Head of caudate nucleus (tissue), 42 donors: Measurements from ENCODE around the gene HAPSTR1.
A peak's percentile ranks its signal among the peaks of the same experiment; 100 is the strongest.
"Not testable (repeated sequence)": the region's sequence is repeated elsewhere in the genome, so short reads cannot be mapped to it uniquely, and the experiment has no call there.

Source experiments
- DNase-seq, 42 donors: peaks; one replicate each; pipeline versions ENCODE4 v3.0.0 to v3.0.0-alpha.2; 2020 to 2021; ENCODE audit warnings: mixed read lengths in 7 of 42
- intact Hi-C: fragments of 100-400 bp; cut with DNase I; formaldehyde crosslinking; loops from one replicate; pipeline ENCODE4 v1.15.0; 2022

HAPSTR1 gene, protein sequence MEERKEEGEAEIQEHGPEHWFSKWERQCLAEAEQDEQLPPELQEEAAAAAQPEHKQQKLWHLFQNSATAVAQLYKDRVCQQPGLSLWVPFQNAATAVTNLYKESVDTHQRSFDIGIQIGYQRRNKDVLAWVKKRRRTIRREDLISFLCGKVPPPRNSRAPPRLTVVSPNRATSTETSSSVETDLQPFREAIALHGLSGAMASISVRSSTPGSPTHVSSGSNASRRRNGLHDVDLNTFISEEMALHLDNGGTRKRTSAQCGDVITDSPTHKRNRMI

GRCh38 chr16:9090960-9091866, at the start of gene HAPSTR1:
Gene HAPSTR1 (plus strand): TSS chr16:9091644. CDS start chr16:9092045, 401 bp downstream.
- intact Hi-C loops = loop anchor here (5.0 kb wide), 1 partner anchor 224 kb away; the partner anchor contains the start of gene CARHSP1
- DNase-seq = peak; percentile 98 to 100 (median 100)

- intact Hi-C loops = no loop called here
- no peak for DNase-seq
Observed at GRCh38 chr16:9042533-9042932, 48.9 kb upstream of the HAPSTR1 start.

DNA sequence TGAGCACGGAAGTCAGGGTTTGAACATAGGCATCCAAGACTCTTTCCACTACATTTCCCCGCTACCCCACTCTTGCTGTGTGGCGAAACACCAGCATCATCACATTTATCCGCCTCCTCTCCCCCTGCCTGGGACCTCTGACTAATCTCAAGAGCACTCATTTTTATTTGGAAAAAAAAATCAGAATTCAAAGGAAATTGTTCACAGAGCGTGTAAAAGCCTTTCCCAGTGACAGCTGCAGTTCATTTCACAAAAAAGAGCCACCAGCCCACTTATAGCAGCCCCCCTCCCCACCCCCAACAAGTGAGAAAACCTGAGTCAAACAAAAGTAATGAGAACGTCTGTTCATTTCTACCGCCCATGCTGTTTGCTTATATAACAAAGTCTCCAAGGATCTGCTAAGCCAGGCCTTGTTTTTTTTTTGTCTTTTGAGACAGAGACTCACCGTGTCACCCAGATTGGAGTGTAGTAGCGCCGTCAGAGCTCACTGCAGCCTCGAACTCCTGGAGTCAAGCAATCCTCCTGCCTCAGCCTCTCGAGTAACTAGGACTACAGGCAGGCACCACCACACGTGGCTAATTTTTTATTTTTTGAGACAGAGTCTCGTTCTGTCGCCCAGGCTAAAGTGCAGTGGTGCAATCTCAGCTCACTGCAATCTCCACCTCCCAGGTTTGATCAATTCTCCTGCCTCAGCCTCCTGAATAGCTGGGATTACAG, 48.3 kb upstream of the HAPSTR1 start:
- intact Hi-C loops = no loop called here
- DNase-seq = peak in 41 of 42 donors; percentile 11 to 82 (median 54)

DNA sequence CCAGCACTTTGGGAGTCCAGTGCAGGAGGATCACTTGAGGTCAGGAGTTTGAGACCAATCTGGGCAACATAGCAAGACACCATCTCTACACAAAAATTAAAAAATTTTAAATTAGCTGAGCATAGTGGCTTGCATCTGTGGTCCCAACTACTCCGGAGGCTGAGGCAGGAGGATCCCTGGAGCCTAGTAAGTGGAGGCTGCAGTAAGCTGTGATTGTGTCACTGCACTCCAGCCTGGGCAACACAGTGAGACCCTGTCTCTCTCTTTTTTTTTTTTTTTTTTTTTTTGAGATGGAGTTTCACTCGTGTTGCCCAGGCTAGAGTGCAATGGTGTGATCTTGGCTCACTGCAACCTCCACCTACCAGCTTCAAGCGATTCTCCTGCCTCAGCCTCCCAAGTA, 45.9 kb upstream of the HAPSTR1 start:
- intact Hi-C loops, DNase-seq: not testable (repeated sequence)

GRCh38 chr16:9046667-9047055, 44.8 kb upstream of the HAPSTR1 start:
- intact Hi-C loops = no loop called here
- no peak for DNase-seq

DNA sequence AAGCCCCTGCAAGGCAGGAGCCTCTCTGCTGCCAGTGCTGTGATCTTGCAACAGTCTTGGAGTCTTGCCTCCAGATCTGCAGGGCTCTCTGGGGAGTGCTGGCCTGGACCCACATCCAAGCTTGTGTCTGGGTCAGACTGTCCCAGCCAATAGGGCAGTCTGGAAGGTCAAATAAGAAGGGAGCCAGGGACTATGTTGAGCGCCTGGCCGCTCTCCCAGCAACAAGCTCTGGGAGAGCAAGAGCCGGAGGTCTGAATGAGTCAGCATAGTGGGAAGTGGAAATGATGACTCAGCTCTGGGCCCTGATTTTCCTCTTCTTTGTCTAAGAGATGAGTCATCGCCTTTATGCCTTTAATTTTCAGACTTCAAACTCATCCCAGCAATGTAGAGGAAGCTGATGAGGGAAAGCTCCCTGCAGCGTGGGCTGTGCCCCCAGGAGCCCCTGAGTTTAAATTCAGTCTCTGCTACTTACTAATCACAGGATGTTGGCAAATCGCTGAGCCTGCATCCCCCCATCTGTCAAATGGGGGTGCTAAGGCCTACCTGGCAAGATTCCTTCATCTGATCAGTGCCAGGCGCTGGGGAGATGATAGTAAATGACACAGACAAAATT, 43.6 kb upstream of the HAPSTR1 start:
- intact Hi-C loops = no loop called here
- DNase-seq = peak; percentile 44 to 94 (median 75)

- intact Hi-C loops = no loop called here
- no peak for DNase-seq
Observed at GRCh38 chr16:9048302-9048700, 43.1 kb upstream of the HAPSTR1 start.

- intact Hi-C loops = no loop called here
- no peak for DNase-seq
Observed at GRCh38 chr16:9049241-9049640, 42.2 kb upstream of the HAPSTR1 start.

DNA sequence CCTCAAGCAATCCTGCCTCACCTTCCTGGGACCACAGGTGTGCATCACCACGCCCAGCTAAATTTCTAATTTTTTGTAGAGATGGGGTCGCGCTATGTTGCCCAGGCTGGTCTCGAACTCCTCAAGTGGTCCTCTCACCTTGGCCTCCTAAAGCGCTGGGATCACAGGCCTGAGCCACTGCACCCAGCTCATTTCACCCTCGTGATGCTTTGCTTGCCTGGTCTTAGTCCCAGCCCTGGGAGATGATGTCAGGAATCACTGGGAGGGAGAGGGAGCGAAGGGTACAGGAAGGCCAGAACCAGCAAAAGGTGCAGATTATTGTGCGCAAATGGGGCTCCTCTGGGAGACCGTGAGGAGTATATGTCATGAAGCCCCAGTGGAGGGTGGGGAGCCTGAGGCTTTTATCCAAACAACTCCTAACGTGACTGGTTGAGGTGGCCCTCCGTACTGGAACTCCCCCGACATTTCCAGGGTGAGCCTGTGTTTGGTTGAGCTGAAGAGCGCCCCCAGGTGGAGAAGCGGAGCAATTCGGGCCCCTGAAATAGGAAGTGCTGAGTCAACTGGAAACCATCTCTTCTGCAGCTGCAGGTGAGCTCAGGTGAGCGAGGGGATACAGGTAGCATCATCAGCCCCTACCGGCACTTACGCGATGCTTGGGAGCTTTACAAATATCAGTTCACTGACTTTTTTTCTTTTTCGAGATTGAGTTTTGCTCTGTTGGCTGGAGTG, 41.2 kb upstream of the HAPSTR1 start:
- intact Hi-C loops = no loop called here
- peak in 6 of 42 donors; percentile 8 to 34 (median 20) for DNase-seq

- DNase-seq = peak in 40 of 42 donors; percentile 14 to 76 (median 43)
Observed at GRCh38 chr16:9053006-9053601, 38.3 kb upstream of the HAPSTR1 start.

GRCh38 chr16:9054460-9054859, 37.0 kb upstream of the HAPSTR1 start:
- intact Hi-C loops = no loop called here
- no peak for DNase-seq

More at GRCh38 chr16:9053006-9053601, 38.3 kb upstream of the HAPSTR1 start:
- intact Hi-C loops = no loop called here

- intact Hi-C loops = no loop called here
- no peak for DNase-seq
Observed at GRCh38 chr16:9055115-9055514, 36.3 kb upstream of the HAPSTR1 start.

- no peak for DNase-seq
Observed at GRCh38 chr16:9055661-9056060, 35.8 kb upstream of the HAPSTR1 start.

DNA sequence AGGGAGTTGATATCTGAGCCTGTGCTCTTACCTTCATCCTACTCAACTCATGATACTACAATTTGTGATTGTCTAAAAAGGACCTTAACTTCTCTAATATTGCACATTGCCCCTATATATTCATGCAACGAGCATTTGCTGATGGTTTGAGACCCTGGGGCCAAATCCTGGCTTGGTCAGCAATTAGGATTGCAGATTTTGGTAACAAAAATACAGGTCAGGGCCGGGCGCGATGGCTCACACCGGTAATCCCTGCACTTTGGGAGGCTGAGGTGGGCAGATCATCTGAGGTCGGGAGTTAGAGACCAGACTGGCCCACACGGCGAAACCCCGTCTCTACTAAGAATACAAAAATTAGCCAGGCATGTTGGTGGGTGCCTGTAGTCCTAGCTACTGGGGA, 35.4 kb upstream of the HAPSTR1 start:
- DNase-seq = no peak
- intact Hi-C loops = no loop called here

More at GRCh38 chr16:9055661-9056060, 35.8 kb upstream of the HAPSTR1 start:
- intact Hi-C loops = no loop called here

- intact Hi-C loops = no loop called here
- DNase-seq = no peak
Observed at GRCh38 chr16:9058211-9058610, 33.2 kb upstream of the HAPSTR1 start.

GRCh38 chr16:9060225-9060624, 31.2 kb upstream of the HAPSTR1 start:
- DNase-seq = no peak
- intact Hi-C loops = no loop called here

DNA sequence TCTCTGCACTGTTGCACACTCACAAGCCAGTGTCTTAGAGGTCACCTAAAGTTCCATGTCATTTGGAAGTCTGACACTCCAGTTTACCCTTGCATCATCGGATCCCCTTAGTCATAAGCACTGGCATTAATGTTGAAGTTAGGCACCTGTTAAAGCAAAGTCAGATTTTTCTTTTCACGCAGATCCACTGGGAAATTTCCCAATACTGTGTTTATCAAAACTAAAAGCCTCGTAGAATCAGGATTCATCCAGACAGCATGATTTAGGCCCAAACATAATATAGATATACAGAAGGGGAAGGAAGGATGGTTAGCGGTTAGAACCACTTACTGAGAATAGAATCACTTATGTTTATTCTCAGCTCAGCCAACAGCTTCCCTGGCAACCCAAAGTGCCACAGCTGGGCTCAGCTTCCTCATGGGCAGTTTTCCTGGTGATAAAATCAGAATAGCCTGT, 30.1 kb upstream of the HAPSTR1 start:
- DNase-seq = peak in 7 of 42 donors; percentile 6 to 30 (median 13)
- intact Hi-C loops = no loop called here

- intact Hi-C loops = no loop called here
- no peak for DNase-seq
Observed at GRCh38 chr16:9062301-9062700, 29.1 kb upstream of the HAPSTR1 start.
